Measurements from ENCODE around the gene KCNA4. TPM values are rescaled to one million over a fixed set of nuclear protein-coding genes. Genes with fewer than 3 reads are reported as not detected.
A peak's percentile ranks its signal among the peaks of the same experiment; 100 is the strongest.

The KCNA4 gene
- polyA plus RNA-seq, 1 of the 3 experiments (the other 2 are of a cell fraction): not detected

GRCh38 chr11:30049214-30049613 lies 32.4 kb upstream of the KCNA4 start:
- CTCF ChIA-PET: no interaction called here
- TF ChIP-seq RAD21 (IDR thresholded peaks at IDR 0.05; ENCODE audit: low read length) (no peak), CTCF (IDR thresholded peaks at IDR 0.05) (no peak), EP300 (IDR thresholded peaks at IDR 0.05; ENCODE audit: borderline replicate concordance in 1 of 2, low read depth in 1 of 2, low read length in 1 of 2) (no peak)
- DNase-seq: no peak

GRCh38 chr11:30046578-30046945 lies 29.7 kb upstream of the KCNA4 start:
- Histone ChIP-seq H3F3A (replicated peaks; ENCODE audit: insufficient read depth) (no peaks in the 10 kb centered on the region), H3K36me3 (replicated peaks in 1 of 2; ENCODE audit: control insufficient read depth in 1 of 2, insufficient read depth in 2 of 2, low read length in 1 of 2) (no peaks in the 10 kb centered on the region), H2AFZ (ENCODE audit: low read depth) (no peak overlapping the region), H3K4me1 (ENCODE audit: control insufficient read depth in 1 of 2, insufficient read depth in 2 of 2, low read depth in 1 of 2, low read length in 1 of 2) (no peaks in the 10 kb centered on the region), H3K4me3 (ENCODE audit: low read depth in 2 of 2, low read length in 1 of 2) (peak overlapping the region in 1 of 2 experiments; percentile 23; a peak in 1 of 4 replicates), H3K9me3 (no peaks in the 10 kb centered on the region), H3K9ac (no peak overlapping the region), H3K9me2 (no peaks in the 10 kb centered on the region), H3K27ac (ENCODE audit: low read depth in 2 of 2, low read length in 1 of 2) (no peak overlapping the region), H3K27me3 (ENCODE audit: insufficient read depth) (no peaks in the 10 kb centered on the region), H4K20me1 (ENCODE audit: insufficient read depth) (no peaks in the 10 kb centered on the region), H3K4me2 (peak overlapping the region; percentile 24; the same call in 1 of the 2 replicates), H3K79me2 (ENCODE audit: insufficient read depth) (no peaks in the 10 kb centered on the region)
- WGBS (ENCODE audit: low lambda C conversion rate): 0% methylated on average over 1 of the region's 6 CpGs
- TF ChIP-seq CTCF (IDR thresholded peaks at IDR 0.05) (peak; percentile 35; the same call in 1 of the 2 replicates), TEAD4 (IDR thresholded peaks at IDR 0.05; ENCODE audit: borderline replicate concordance, insufficient read depth) (no peak), NRF1 (IDR thresholded peaks at IDR 0.05; ENCODE audit: low read depth, low read length) (no peak)
- POLR2A ChIA-PET: no interaction called here
- CTCF ChIA-PET: no interaction called here
- DNase-seq: peak; percentile 15

More at GRCh38 chr11:30049214-30049613, 32.4 kb upstream of the KCNA4 start:
- Histone ChIP-seq H3K9me2 (no peaks in the 10 kb centered on the region), H3K4me2 (no peak overlapping the region), H3K36me3 (replicated peaks in 1 of 2; ENCODE audit: control insufficient read depth in 1 of 2, insufficient read depth in 2 of 2, low read length in 1 of 2) (no peaks in the 10 kb centered on the region), H2AFZ (ENCODE audit: low read depth) (no peak overlapping the region), H3K79me2 (ENCODE audit: insufficient read depth) (no peaks in the 10 kb centered on the region), H3K9ac (no peak overlapping the region), H3K9me3 (no peaks in the 10 kb centered on the region), H3K27me3 (ENCODE audit: insufficient read depth) (no peaks in the 10 kb centered on the region), H4K20me1 (ENCODE audit: insufficient read depth) (no peaks in the 10 kb centered on the region), H3K4me3 (ENCODE audit: low read depth in 2 of 2, low read length in 1 of 2) (no peak overlapping the region), H3K4me1 (ENCODE audit: control insufficient read depth in 1 of 2, insufficient read depth in 2 of 2, low read depth in 1 of 2, low read length in 1 of 2) (no peaks in the 10 kb centered on the region), H3F3A (replicated peaks; ENCODE audit: insufficient read depth) (no peaks in the 10 kb centered on the region), H3K27ac (ENCODE audit: low read depth in 2 of 2, low read length in 1 of 2) (no peak overlapping the region)
- POLR2A ChIA-PET: no interaction called here
- whole genome bisulfite sequencing (ENCODE audit: low lambda C conversion rate): 3% methylated on average over 2 of the region's 2 CpGs

GRCh38 chr11:30045921-30046577 lies 29.2 kb upstream of the KCNA4 start:
- POLR2A ChIA-PET: no interaction called here
- Histone ChIP-seq H3K4me3 (ENCODE audit: low read depth in 2 of 2, low read length in 1 of 2) (no peak overlapping the region), H2AFZ (ENCODE audit: low read depth) (no peak overlapping the region), H4K20me1 (ENCODE audit: insufficient read depth) (no peaks in the 10 kb centered on the region), H3K27ac (ENCODE audit: low read depth in 2 of 2, low read length in 1 of 2) (no peak overlapping the region), H3K9me2 (no peaks in the 10 kb centered on the region), H3K9ac (no peak overlapping the region), H3K36me3 (replicated peaks in 1 of 2; ENCODE audit: control insufficient read depth in 1 of 2, insufficient read depth in 2 of 2, low read length in 1 of 2) (no peaks in the 10 kb centered on the region), H3K27me3 (ENCODE audit: insufficient read depth) (no peaks in the 10 kb centered on the region), H3F3A (replicated peaks; ENCODE audit: insufficient read depth) (no peaks in the 10 kb centered on the region), H3K9me3 (no peaks in the 10 kb centered on the region), H3K4me1 (ENCODE audit: control insufficient read depth in 1 of 2, insufficient read depth in 2 of 2, low read depth in 1 of 2, low read length in 1 of 2) (no peaks in the 10 kb centered on the region), H3K4me2 (no peak overlapping the region; the same call in 1 of the 2 replicates), H3K79me2 (ENCODE audit: insufficient read depth) (no peaks in the 10 kb centered on the region)
- WGBS (ENCODE audit: low lambda C conversion rate): 15% methylated on average over 6 of the region's 7 CpGs
- CTCF ChIA-PET: no interaction called here
- no peak for DNase-seq
- TF ChIP-seq TAF1 (IDR thresholded peaks at IDR 0.05; ENCODE audit: borderline replicate concordance, low read depth, low read length) (no peak), EP300 (IDR thresholded peaks at IDR 0.05; ENCODE audit: borderline replicate concordance in 1 of 2, low read depth in 1 of 2, low read length in 1 of 2) (no peak), JUND (IDR thresholded peaks at IDR 0.05) (no peak), REST (IDR thresholded peaks at IDR 0.05; ENCODE audit: low read depth, low read length) (no peak), RCOR1 (IDR thresholded peaks at IDR 0.05; ENCODE audit: low read length) (no peak), ZBTB33 (IDR thresholded peaks at IDR 0.05; ENCODE audit: borderline replicate concordance, low read depth) (no peak)

Data from SK-N-SH (cell line).